ENCODE data around the gene SLC2A9. TPM values are rescaled to one million over a fixed set of nuclear protein-coding genes. Genes with fewer than 3 reads are reported as not detected.

SLC2A9 gene
- total and polyA plus RNA-seq, 2 of the 8 experiments (the other 6 are each of a cell fraction or from before 2014, with no cell fraction given): 0.20 to 0.26 TPM

- Histone ChIP-seq H2BK15ac (ENCODE audit: low read length) (no peak overlapping the region), H3K27ac (ENCODE audit: low read depth, low read length) (no peak overlapping the region), H3K23ac (ENCODE audit: insufficient read length) (no peak overlapping the region), H3K9ac (replicated peaks in 1 of 4; ENCODE audit: extremely low read depth in 1 of 4, low read depth in 3 of 4, low read length in 3 of 4) (no peak overlapping the region), H4K91ac (replicated peaks; ENCODE audit: insufficient read length, low read length) (no peak overlapping the region), H2BK20ac (ENCODE audit: low read length) (no peak overlapping the region), H3K9me3 (ENCODE audit: insufficient read depth in 2 of 2, low read depth in 1 of 2, low read length in 1 of 2) (no peaks in the 10 kb centered on the region), H3K4ac (replicated peaks; ENCODE audit: insufficient read length, low read depth, low read length) (no peak overlapping the region), H3K18ac (ENCODE audit: extremely low read depth, low read length) (no peak overlapping the region), H3K36me3 (ENCODE audit: control insufficient read depth in 2 of 4, insufficient read depth in 4 of 4, low read length in 3 of 4) (peaks cover 4 to 20% (median 9%) of the 10 kb centered on the region in 4 experiments; a peak in 7 of 8 replicates), H3K27me3 (replicated peaks in 1 of 4; ENCODE audit: control insufficient read depth in 3 of 4, extremely low read depth in 1 of 4, insufficient read depth in 3 of 4, low read length in 3 of 4) (no peaks in the 10 kb centered on the region), H3K4me2 (ENCODE audit: insufficient read depth in 1 of 2, low read depth in 2 of 2, low read length in 2 of 2) (no peak overlapping the region), H2BK120ac (replicated peaks; ENCODE audit: low read depth, low read length) (no peak overlapping the region), H3K4me3 (ENCODE audit: extremely low read depth in 1 of 4, insufficient read depth in 2 of 4, low read depth in 3 of 4, low read length in 4 of 4) (no peak overlapping the region), H2AFZ (ENCODE audit: low read length) (no peak overlapping the region), H2BK12ac (ENCODE audit: low read depth, low read length) (no peak overlapping the region), H2AK5ac (ENCODE audit: low read depth, low read length) (no peak overlapping the region), H4K20me1 (replicated peaks in 1 of 2; ENCODE audit: control insufficient read depth in 1 of 2, insufficient read depth in 2 of 2, low read length in 2 of 2) (peaks cover 2 to 3% of the 10 kb centered on the region in 2 experiments), H3K23me2 (ENCODE audit: low read depth, low read length) (no peaks in the 10 kb centered on the region), H3K4me1 (replicated peaks in 1 of 4; ENCODE audit: control insufficient read depth in 3 of 4, insufficient read depth in 4 of 4, low read length in 3 of 4) (peaks cover 0 to under 1% (median 0%) of the 10 kb centered on the region in 4 experiments; a peak in 1 of 7 replicates), H3K79me2 (ENCODE audit: control insufficient read depth in 1 of 2, insufficient read depth in 2 of 2, low read length in 2 of 2) (no peaks in the 10 kb centered on the region), H3K14ac (ENCODE audit: insufficient read length) (no peak overlapping the region), H3K79me1 (ENCODE audit: low read depth, low read length) (no peaks in the 10 kb centered on the region), H3K56ac (replicated peaks; ENCODE audit: insufficient read length, low read depth, low read length) (no peak overlapping the region), H4K5ac (ENCODE audit: insufficient read length, low read depth, low read length) (no peak overlapping the region), H4K8ac (ENCODE audit: extremely low read depth, insufficient read depth, low read length) (no peak overlapping the region; the same call in 1 of the 2 replicates), H2BK5ac (ENCODE audit: low read depth, low read length) (no peak overlapping the region)
- CTCF ChIA-PET (ENCODE audit: partially characterized antibody): interaction anchor here (1.0 to 1.7 kb wide), 3 partner anchors 15 to 306 kb away, joined by 3 to 6 read pairs (median 5); no protein-coding TSS in a partner anchor
- POLR2A ChIA-PET (ENCODE audit: partially characterized antibody): interaction anchor here (0.9 to 3.7 kb wide), 7 partner anchors 8 to 50 kb away, joined by 3 to 9 read pairs (median 3); no protein-coding TSS in a partner anchor
- FAIRE-seq: no peak
- 86% methylated on average over 12 of the region's 12 CpGs; no CpG with 5 or more reads in 1 of the 2 experiments for WGBS, 2 experiments (ENCODE audit: extremely low coverage in 1 of 2, insufficient coverage in 1 of 2, insufficient read length in 1 of 2, insufficient replicate concordance in 2 of 2, low coverage in 1 of 2, low lambda C conversion rate in 2 of 2, missing lambda C conversion rate in 1 of 2)
- DNase-seq (ENCODE audit: low read depth in 1 of 2, low spot score in 2 of 2): no peak
- TF ChIP-seq POLR2A (IDR thresholded peaks at IDR 0.05; ENCODE audit: control extremely low read depth in 1 of 2, low read depth in 2 of 2, low read length in 2 of 2) (peak in 1 of 2 experiments; percentile 39; a peak in 1 of 3 replicates), BACH1 (IDR thresholded peaks at IDR 0.05; ENCODE audit: low read length) (no peak), POU5F1 (IDR thresholded peaks at IDR 0.05; ENCODE audit: low read depth, low read length) (no peak), HDAC6 (IDR thresholded peaks at IDR 0.05; ENCODE audit: low read depth, low read length) (no peak), HDAC2 (IDR thresholded peaks at IDR 0.05; ENCODE audit: borderline replicate concordance in 1 of 2, low read depth in 2 of 2, low read length in 2 of 2) (no peak), POLR2AphosphoS5 (IDR thresholded peaks at IDR 0.05; ENCODE audit: low read depth, low read length) (peak; percentile 33; the same call in 1 of the 2 replicates)
Measured at GRCh38 chr4:10069075-10069642, 47.9 kb upstream of the SLC2A9 start.
